Thymus (tissue), 11 donors: ENCODE measurements around the gene PCNT. TPM values are rescaled to one million over a fixed set of nuclear protein-coding genes. Genes with fewer than 3 reads are reported as not detected.

Source experiments
- DNase-seq, 9 donors: peaks; one replicate each; pipeline ENCODE4 v3.0.0-alpha.2; 2013; ENCODE audit warnings: low spot score in 9 of 9, low read depth in 6 of 9, missing footprints in 1 of 9
- H3K27ac ChIP-seq, 2 donors: one replicate each; pipeline ENCODE4 v1.5.1; 2013; ENCODE audit warnings: control low read depth in 1 of 2, low read depth in 1 of 2, low read length in 1 of 2, mild to moderate bottlenecking in 1 of 2, moderate library complexity in 1 of 2
- H3K27me3 ChIP-seq, 2 donors: one replicate each; pipeline ENCODE4 v1.5.1; 2013; ENCODE audit warnings: low read length in 1 of 2; ENCODE audit not compliant: control insufficient read depth in 2 of 2, insufficient read depth in 1 of 2
- H3K36me3 ChIP-seq, 2 donors: one replicate each; pipeline ENCODE4 v1.5.1; 2013; ENCODE audit warnings: low read length in 1 of 2, mild to moderate bottlenecking in 1 of 2, moderate library complexity in 1 of 2; ENCODE audit not compliant: control insufficient read depth in 2 of 2, insufficient read depth in 2 of 2
- H3K4me1 ChIP-seq, 2 donors: one replicate each; pipeline ENCODE4 v1.5.1; 2013; ENCODE audit warnings: low read length in 2 of 2; ENCODE audit not compliant: control insufficient read depth in 2 of 2, insufficient read depth in 2 of 2
- H3K4me3 ChIP-seq, 2 donors: one replicate each; pipeline ENCODE4 v1.5.1; 2013; ENCODE audit warnings: low read length in 2 of 2, control low read depth in 1 of 2, mild to moderate bottlenecking in 1 of 2
- H3K9me3 ChIP-seq, 2 donors: one replicate each; pipeline ENCODE4 v1.5.1; 2013; ENCODE audit warnings: low read length in 1 of 2, mild to moderate bottlenecking in 1 of 2; ENCODE audit not compliant: control insufficient read depth in 2 of 2, insufficient read depth in 1 of 2
- WGBS: extraction: QIAGEN DNeasy Blood & Tissue Kit; methylation state at CpG from one replicate; pipeline ENCODE4 v1.1.7; 2013; 5-methylcytosine and 5-hydroxymethylcytosine counted together
- polyA plus RNA-seq: library from polyadenylated mRNA; stranded (reverse); fragments of 200-250 nt; gene quantifications from one replicate; pipeline ENCODE4 v1.2.3, GENCODE V29; 2013
- total RNA-seq: library from RNA; stranded (reverse); fragments of 120-200 nt; gene quantifications from one replicate; pipeline ENCODE4 v1.2.4, GENCODE V29; 2013
- donor health status: healthy.

PCNT gene
- total and polyA plus RNA-seq, 2 donors, result 16.7 to 20.7 TPM

DNA sequence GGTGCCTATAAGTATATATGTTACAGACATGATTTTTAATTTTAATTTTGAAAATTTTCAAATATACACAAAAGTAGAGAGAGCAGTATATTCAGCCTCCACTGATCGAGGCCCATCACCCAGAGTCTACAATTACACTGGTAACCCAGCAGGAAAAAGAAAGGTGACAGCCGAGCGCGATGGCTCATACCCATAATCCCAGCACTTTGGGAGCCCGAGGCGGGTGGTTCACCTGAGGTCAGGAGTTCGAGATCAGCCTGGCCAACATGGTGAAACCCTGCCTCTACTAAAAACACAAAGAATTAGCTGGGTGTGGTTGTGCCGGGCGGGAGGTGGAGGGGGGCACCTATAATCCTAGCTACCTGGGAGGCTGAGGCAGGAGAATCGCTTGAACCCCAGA is 36.4 kb upstream of the PCNT start:
- H3K27ac ChIP-seq, result no peak overlapping the region
- peaks cover 0 to 12% of the 10 kb centered on the region in 2 donors for H3K9me3 ChIP-seq
- peaks cover 13 to 15% of the 10 kb centered on the region in 2 donors for H3K4me1 ChIP-seq
- no peak overlapping the region for H3K4me3 ChIP-seq
- H3K36me3 ChIP-seq, result peaks cover 12 to 18% of the 10 kb centered on the region in 2 donors
- H3K27me3 ChIP-seq, result no peaks in the 10 kb centered on the region
- 88% methylated on average over 10 of the region's 10 CpGs for WGBS
- DNase-seq, result no peak

DNA sequence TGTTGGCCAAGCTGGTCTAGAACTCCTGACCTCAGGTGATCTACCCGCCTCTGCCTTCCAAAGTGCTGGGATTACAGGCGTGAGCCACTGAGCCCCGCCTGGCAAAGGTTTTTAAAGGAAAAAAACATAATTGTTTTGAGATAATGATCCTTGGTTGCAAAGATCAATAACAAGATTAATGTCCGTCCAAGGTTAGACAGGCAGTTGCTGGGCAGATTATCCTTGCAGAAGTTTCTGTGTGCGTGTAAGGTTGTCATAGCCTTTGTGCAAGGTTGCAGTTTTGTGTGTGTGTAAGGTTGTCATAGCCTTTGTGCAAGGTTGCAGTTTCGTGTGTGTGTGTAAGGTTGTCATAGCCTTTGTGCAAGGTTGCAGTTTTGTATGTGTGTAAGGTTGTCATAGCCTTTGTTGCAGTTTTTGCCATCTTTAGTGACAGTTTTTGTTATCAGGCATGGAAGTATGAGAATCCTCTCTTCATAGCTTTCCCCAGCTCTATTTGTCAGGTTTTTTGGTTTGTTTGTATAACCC is 34.2 kb upstream of the PCNT start:
- Histone ChIP-seq H3K36me3 (peaks cover 9 to 11% of the 10 kb centered on the region in 2 donors), H3K4me3 (no peak overlapping the region), H3K27ac (no peak overlapping the region), H3K27me3 (no peaks in the 10 kb centered on the region), H3K4me1 (peaks cover 4 to 8% of the 10 kb centered on the region in 2 donors), H3K9me3 (peaks cover 0 to 9% of the 10 kb centered on the region in 2 donors)
- 90% methylated on average over 6 of the region's 6 CpGs for WGBS
- DNase-seq, result no peak

GRCh38 chr21:46291561-46291960 is 32.4 kb upstream of the PCNT start:
- Histone ChIP-seq H3K27ac (no peak overlapping the region), H3K4me1 (peaks cover 0 to 20% of the 10 kb centered on the region in 2 donors), H3K36me3 (peaks cover 9 to 11% of the 10 kb centered on the region in 2 donors), H3K27me3 (peaks cover 4 to 11% of the 10 kb centered on the region in 2 donors), H3K9me3 (peaks cover 0 to 9% of the 10 kb centered on the region in 2 donors), H3K4me3 (no peak overlapping the region)
- no peak for DNase-seq
- 98% methylated on average over 2 of the region's 2 CpGs for WGBS

- Histone ChIP-seq H3K4me1 (peaks cover 0 to 30% of the 10 kb centered on the region in 2 donors), H3K4me3 (no peak overlapping the region), H3K27ac (no peak overlapping the region), H3K36me3 (peaks cover 20 to 21% of the 10 kb centered on the region in 2 donors), H3K27me3 (peaks cover 13 to 25% of the 10 kb centered on the region in 2 donors), H3K9me3 (peaks cover 0 to 9% of the 10 kb centered on the region in 2 donors)
- DNase-seq, result peak in 1 of 9 donors; percentile 20
- WGBS, result 53% methylated on average over 10 of the region's 10 CpGs
These were observed 29.2 kb upstream of the PCNT start for GRCh38 chr21:46294647-46295176.

DNA sequence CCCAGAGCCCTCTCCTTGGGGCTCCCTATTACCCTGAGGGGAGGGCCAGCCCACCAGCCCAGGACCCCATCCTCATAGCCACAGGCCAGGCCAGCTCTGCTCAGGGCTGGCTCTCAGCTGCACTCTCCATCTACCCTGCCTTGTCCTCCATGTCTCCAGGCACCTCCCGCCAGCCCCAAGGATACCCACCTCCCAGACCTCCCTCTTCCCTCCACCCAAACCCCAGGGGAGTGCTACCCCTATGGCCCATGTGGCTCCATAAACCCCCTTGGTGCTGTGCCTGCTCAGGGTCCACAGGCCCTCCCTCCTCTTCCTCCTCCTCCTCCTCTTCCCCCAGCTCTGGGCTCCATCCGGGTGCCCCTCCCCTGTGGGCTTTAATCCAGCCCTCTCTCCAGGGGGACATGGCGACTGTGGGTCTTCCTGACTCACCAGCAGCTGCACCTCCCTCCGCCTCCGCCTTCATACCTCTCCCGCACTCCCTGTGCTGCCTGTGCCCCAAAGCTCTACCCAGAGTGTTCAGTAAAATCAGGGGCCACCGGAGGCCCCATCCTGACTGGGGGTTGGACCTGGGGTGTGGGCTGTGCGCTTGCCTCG is 28.7 kb upstream of the PCNT start:
- Histone ChIP-seq H3K4me3 (no peak overlapping the region), H3K36me3 (peaks cover 21% of the 10 kb centered on the region in 2 donors), H3K27me3 (peaks cover 13 to 25% of the 10 kb centered on the region in 2 donors), H3K27ac (no peak overlapping the region), H3K9me3 (peaks cover 0 to 9% of the 10 kb centered on the region in 2 donors), H3K4me1 (peaks cover 0 to 30% of the 10 kb centered on the region in 2 donors)
- 78% methylated on average over 9 of the region's 9 CpGs for WGBS
- DNase-seq, result no peak

- DNase-seq, result peak in 1 of 9 donors; percentile 54
- Histone ChIP-seq H3K4me1 (peaks cover 0 to 30% of the 10 kb centered on the region in 2 donors), H3K36me3 (peaks cover 26 to 29% of the 10 kb centered on the region in 2 donors), H3K27me3 (peaks cover 13 to 25% of the 10 kb centered on the region in 2 donors), H3K4me3 (no peak overlapping the region), H3K9me3 (peaks cover 0 to 9% of the 10 kb centered on the region in 2 donors), H3K27ac (no peak overlapping the region)
- 89% methylated on average over 29 of the region's 29 CpGs for WGBS
These were observed 27.8 kb upstream of the PCNT start for GRCh38 chr21:46295996-46296752.

GRCh38 chr21:46297338-46298271 is 26.4 kb upstream of the PCNT start:
- Histone ChIP-seq H3K4me3 (peak overlapping the region; percentile 40 to 45), H3K4me1 (peaks cover 0 to 30% of the 10 kb centered on the region in 2 donors), H3K9me3 (peaks cover 0 to 3% of the 10 kb centered on the region in 2 donors), H3K36me3 (peaks cover 31 to 32% of the 10 kb centered on the region in 2 donors), H3K27ac (peak overlapping the region in 1 of 2 donors; percentile 18), H3K27me3 (peaks cover 13 to 25% of the 10 kb centered on the region in 2 donors)
- peak in 1 of 9 donors; percentile 23 for DNase-seq
- 8% methylated on average over 84 of the region's 84 CpGs for WGBS

DNA sequence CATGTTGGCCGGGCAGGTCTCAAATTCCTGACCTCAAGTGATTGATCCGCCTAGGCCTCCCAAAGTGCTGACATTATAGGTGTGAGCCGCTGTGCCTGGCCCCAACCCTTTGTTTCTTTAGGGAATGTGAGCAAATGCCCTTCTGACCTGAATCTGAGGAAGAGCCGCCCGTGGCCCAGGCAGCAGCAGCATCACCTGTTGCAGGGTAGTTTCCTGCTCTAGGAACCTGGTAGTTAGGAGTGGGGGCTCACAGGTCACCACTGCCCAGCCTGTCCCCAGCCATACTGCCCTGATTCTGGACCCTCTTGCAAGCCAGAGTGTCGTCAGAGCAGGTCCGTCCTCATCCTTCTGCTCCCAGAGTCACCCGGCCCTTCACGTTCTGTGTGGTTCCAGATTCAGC is 24.8 kb upstream of the PCNT start:
- Histone ChIP-seq H3K4me1 (peaks cover 0 to 30% of the 10 kb centered on the region in 2 donors), H3K27ac (no peak overlapping the region), H3K36me3 (peaks cover 32 to 37% of the 10 kb centered on the region in 2 donors), H3K27me3 (peaks cover 13 to 25% of the 10 kb centered on the region in 2 donors), H3K4me3 (no peak overlapping the region), H3K9me3 (no peaks in the 10 kb centered on the region)
- no peak for DNase-seq
- 90% methylated on average over 9 of the region's 9 CpGs for WGBS
